WTC11 (cell line): ENCODE measurements around the gene SAMD3. TPM values are rescaled to one million over a fixed set of nuclear protein-coding genes. Genes with fewer than 3 reads are reported as not detected.

Experiments
- ATAC-seq: fragments of 200-7000 bp; cut with Tn5 transposase; 2 replicates; pipeline ENCODE4 v1.10.0; 2021; ENCODE audit warnings: mild to moderate bottlenecking, moderate library complexity
- CTCF ChIA-PET: fragments of 300-600 bp; sonication (Branson Sonifier 250); formaldehyde crosslinking; loops from one replicate; lab custom pipeline; 2021; ENCODE audit warnings: antibody characterized with exemption; lab: Charles Lee
- POLR2A ChIA-PET: fragments of 350-600 bp; sonication (Branson Sonifier 250); formaldehyde crosslinking; loops from one replicate; lab custom pipeline; 2021; ENCODE audit warnings: antibody characterized with exemption; lab: Charles Lee
- DNase-seq: peaks from one replicate; pipeline ENCODE4 v3.0.0; 2021; ENCODE audit warnings: low spot score
- H3K27ac Mint-ChIP-seq: 2 replicates; pipeline ENCODE4 v1.8.0; 2021; ENCODE audit warnings: mixed read lengths
- H3K27me3 Mint-ChIP-seq: 2 replicates; pipeline ENCODE4 v1.8.0; 2021; ENCODE audit warnings: low read depth, mild to moderate bottlenecking, moderate library complexity, mixed read lengths
- H3K36me3 Mint-ChIP-seq: 2 replicates; pipeline ENCODE4 v1.8.0; 2021; ENCODE audit warnings: mixed read lengths
- H3K4me1 Mint-ChIP-seq: 2 replicates; pipeline ENCODE4 v1.8.0; 2022; ENCODE audit warnings: mixed read lengths
- H3K4me3 Mint-ChIP-seq: 2 replicates; pipeline ENCODE4 v1.8.0; 2021; ENCODE audit warnings: mild to moderate bottlenecking, moderate library complexity, mixed read lengths
- H3K9me3 Mint-ChIP-seq: 2 replicates; pipeline ENCODE4 v1.8.0; 2021; ENCODE audit warnings: mixed read lengths
- AFF4 ChIP-seq: sonication (generic); formaldehyde crosslinking; IDR thresholded peaks from 2 replicates; pipeline ENCODE4 v1.8.1; 2023; ENCODE audit warnings: mild to moderate bottlenecking, missing genetic modification reagents, borderline replicate concordance
- AR ChIP-seq: fragments of 250-450 bp; sonication (Bioruptor Pico); IDR thresholded peaks from 2 replicates; pipeline ENCODE4 v1.9.0; 2021; ENCODE audit warnings: mild to moderate bottlenecking
- ATF3 ChIP-seq: sonication (generic); formaldehyde crosslinking; conservative IDR thresholded peaks from 2 replicates; pipeline ENCODE4 v1.8.1; 2022; ENCODE audit warnings: mild to moderate bottlenecking, missing genetic modification reagents
- ATF6 ChIP-seq: sonication (generic); formaldehyde crosslinking; IDR thresholded peaks from 2 replicates; pipeline ENCODE4 v1.8.1; 2023; ENCODE audit warnings: mild to moderate bottlenecking, missing genetic modification reagents
- CDX4 ChIP-seq: fragments of 250-450 bp; sonication (Bioruptor Pico); IDR thresholded peaks from 2 replicates; pipeline ENCODE4 v1.9.0; 2021; ENCODE audit warnings: moderate library complexity, mild to moderate bottlenecking, inconsistent platforms, borderline replicate concordance
- CREM ChIP-seq: sonication (generic); formaldehyde crosslinking; IDR thresholded peaks from 2 replicates; pipeline ENCODE4 v1.8.1; 2022; ENCODE audit warnings: mild to moderate bottlenecking, missing genetic modification reagents, moderate library complexity
- FOXP1 ChIP-seq: sonication (generic); formaldehyde crosslinking; IDR thresholded peaks from 2 replicates; pipeline ENCODE4 v1.8.0; 2022; ENCODE audit warnings: missing genetic modification reagents, mild to moderate bottlenecking, moderate library complexity, borderline replicate concordance
- IRF1 ChIP-seq: sonication (generic); formaldehyde crosslinking; IDR thresholded peaks from 2 replicates; pipeline ENCODE4 v1.8.0; 2023; ENCODE audit warnings: missing genetic modification reagents
- IRF2 ChIP-seq: sonication (generic); formaldehyde crosslinking; IDR thresholded peaks from 2 replicates; pipeline ENCODE4 v1.8.0; 2022; ENCODE audit warnings: low read depth, missing genetic modification reagents, borderline replicate concordance
- MXD4 ChIP-seq: fragments of 250-450 bp; sonication (Bioruptor Pico); IDR thresholded peaks from 2 replicates; pipeline ENCODE4 v1.8.0; 2021; ENCODE audit warnings: mild to moderate bottlenecking, moderate library complexity, borderline replicate concordance
- NFE2L1 ChIP-seq: sonication (generic); formaldehyde crosslinking; IDR thresholded peaks from 2 replicates; pipeline ENCODE4 v1.8.1; 2023; ENCODE audit warnings: missing genetic modification reagents
- OVOL2 ChIP-seq: fragments of 250-450 bp; sonication (Bioruptor Pico); IDR thresholded peaks from 2 replicates; pipeline ENCODE4 v1.9.0; 2021; ENCODE audit warnings: mild to moderate bottlenecking, borderline replicate concordance
- PREB ChIP-seq: sonication (generic); formaldehyde crosslinking; IDR thresholded peaks from 2 replicates; pipeline ENCODE4 v1.8.1; 2022; ENCODE audit warnings: mild to moderate bottlenecking, missing genetic modification reagents, moderate library complexity, borderline replicate concordance
- SMAD3 ChIP-seq: sonication (generic); formaldehyde crosslinking; IDR thresholded peaks from 2 replicates; pipeline ENCODE4 v1.8.0; 2022; ENCODE audit warnings: missing genetic modification reagents, mild to moderate bottlenecking, borderline replicate concordance
- TCF7 ChIP-seq: sonication (generic); formaldehyde crosslinking; IDR thresholded peaks from 2 replicates; pipeline ENCODE4 v1.8.0; 2022; ENCODE audit warnings: mild to moderate bottlenecking, low read depth, missing genetic modification reagents, moderate library complexity
- ZBTB21 ChIP-seq: sonication (generic); formaldehyde crosslinking; IDR thresholded peaks from 2 replicates; pipeline ENCODE4 v1.8.1; 2023; ENCODE audit warnings: mild to moderate bottlenecking, missing genetic modification reagents, borderline replicate concordance
- ZBTB43 ChIP-seq: sonication (generic); formaldehyde crosslinking; IDR thresholded peaks from 2 replicates; pipeline ENCODE4 v1.8.1; 2023; ENCODE audit warnings: mild to moderate bottlenecking, missing genetic modification reagents
- ZNF317 ChIP-seq: sonication (generic); formaldehyde crosslinking; IDR thresholded peaks from 2 replicates; pipeline ENCODE4 v1.8.1; 2023; ENCODE audit warnings: low read depth, mild to moderate bottlenecking, moderate library complexity, missing genetic modification reagents, borderline replicate concordance
- ZNF396 ChIP-seq: fragments of 250-450 bp; sonication (Bioruptor Pico); IDR thresholded peaks from 2 replicates; pipeline ENCODE4 v1.8.0; 2021; ENCODE audit warnings: mild to moderate bottlenecking, moderate library complexity, borderline replicate concordance
- total RNA-seq: library from RNA; stranded (reverse); gene quantifications from 3 replicates; pipeline ENCODE4 v1.2.3, GENCODE V29; 2021

SAMD3 gene
- total RNA-seq, 1 experiment from 2014 or later, result 1.2 TPM

GRCh38 chr6:130138909-130139242 lies 83.9 kb downstream of the SAMD3 start (continued):
- TF ChIP-seq ATF6 (CRISPR knock-in tag), result no peak
- TF ChIP-seq CREM (CRISPR knock-in tag), result no peak
- TF ChIP-seq MXD4 (CRISPR knock-in tag), result no peak
- TF ChIP-seq ZNF396, result no peak
- no peak for TF ChIP-seq ATF3 (CRISPR knock-in tag)
- TF ChIP-seq AR (CRISPR knock-in tag), result no peak
- no peak for TF ChIP-seq FOXP1

- ATAC-seq, result no peak
- no peak overlapping the region for H3K27ac Mint-ChIP-seq
- peaks cover 18% of the 10 kb centered on the region for H3K4me1 Mint-ChIP-seq
- no peak overlapping the region for H3K4me3 Mint-ChIP-seq
- CTCF ChIA-PET, result no interaction called here
- H3K36me3 Mint-ChIP-seq, result peaks cover 8% of the 10 kb centered on the region
- POLR2A ChIA-PET, result no interaction called here
- no peaks in the 10 kb centered on the region for H3K9me3 Mint-ChIP-seq
- no peak for DNase-seq
- no peaks in the 10 kb centered on the region for H3K27me3 Mint-ChIP-seq
- TF ChIP-seq ATF6 (CRISPR knock-in tag) (no peak), TCF7 (CRISPR knock-in tag) (no peak), SMAD3 (CRISPR knock-in tag) (no peak), ZNF396 (no peak), AFF4 (CRISPR knock-in tag) (no peak), CDX4 (CRISPR knock-in tag) (no peak), ZNF317 (CRISPR knock-in tag) (no peak), OVOL2 (no peak), IRF1 (CRISPR knock-in tag) (no peak), MXD4 (CRISPR knock-in tag) (no peak), NFE2L1 (no peak), IRF2 (CRISPR knock-in tag) (no peak), PREB (CRISPR knock-in tag) (no peak), ZBTB21 (no peak), ZBTB43 (CRISPR knock-in tag) (no peak)
Observed at GRCh38 chr6:130138116-130138908, 84.4 kb downstream of the SAMD3 start.
